GM12873 (cell line): ENCODE data around the gene SOX5.

Experiments used
- TF ChIP-seq, protein P1 (sequence below): IDR thresholded peaks from 2 replicates; pipeline ENCODE4 v1.5.1; 2012; ENCODE audit warnings: low read depth, mild to moderate bottlenecking, moderate library complexity, low read length, control low read depth; ENCODE audit not compliant: insufficient read depth; ENCODE audit errors: missing control alignments

SOX5 gene

GRCh38 chr12:23525450-23526072, 423.9 kb downstream of the SOX5 start:
- TF ChIP-seq, protein P1, sequence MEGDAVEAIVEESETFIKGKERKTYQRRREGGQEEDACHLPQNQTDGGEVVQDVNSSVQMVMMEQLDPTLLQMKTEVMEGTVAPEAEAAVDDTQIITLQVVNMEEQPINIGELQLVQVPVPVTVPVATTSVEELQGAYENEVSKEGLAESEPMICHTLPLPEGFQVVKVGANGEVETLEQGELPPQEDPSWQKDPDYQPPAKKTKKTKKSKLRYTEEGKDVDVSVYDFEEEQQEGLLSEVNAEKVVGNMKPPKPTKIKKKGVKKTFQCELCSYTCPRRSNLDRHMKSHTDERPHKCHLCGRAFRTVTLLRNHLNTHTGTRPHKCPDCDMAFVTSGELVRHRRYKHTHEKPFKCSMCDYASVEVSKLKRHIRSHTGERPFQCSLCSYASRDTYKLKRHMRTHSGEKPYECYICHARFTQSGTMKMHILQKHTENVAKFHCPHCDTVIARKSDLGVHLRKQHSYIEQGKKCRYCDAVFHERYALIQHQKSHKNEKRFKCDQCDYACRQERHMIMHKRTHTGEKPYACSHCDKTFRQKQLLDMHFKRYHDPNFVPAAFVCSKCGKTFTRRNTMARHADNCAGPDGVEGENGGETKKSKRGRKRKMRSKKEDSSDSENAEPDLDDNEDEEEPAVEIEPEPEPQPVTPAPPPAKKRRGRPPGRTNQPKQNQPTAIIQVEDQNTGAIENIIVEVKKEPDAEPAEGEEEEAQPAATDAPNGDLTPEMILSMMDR, result no peak

- TF ChIP-seq, protein P1, result no peak
These were observed 426.1 kb downstream of the SOX5 start for GRCh38 chr12:23523339-23523738.

- TF ChIP-seq, protein P1, result no peak
These were observed 439.0 kb downstream of the SOX5 start for GRCh38 chr12:23510484-23510883.

- TF ChIP-seq, protein P1, result no peak
These were observed 444.6 kb downstream of the SOX5 start for GRCh38 chr12:23504641-23505399.

- TF ChIP-seq, protein P1, result no peak
These were observed 445.4 kb downstream of the SOX5 start for GRCh38 chr12:23504043-23504442.

GRCh38 chr12:23503544-23503943, 445.9 kb downstream of the SOX5 start:
- TF ChIP-seq, protein P1, result no peak

- TF ChIP-seq, protein P1, result no peak
These were observed 447.2 kb downstream of the SOX5 start for GRCh38 chr12:23502259-23502658.
